ENCODE measurements around the gene PPEF1.
"Not testable (repeated sequence)": the region's sequence is repeated elsewhere in the genome, so short reads cannot be mapped to it uniquely, and the experiment has no call there.

The PPEF1 gene

DNA sequence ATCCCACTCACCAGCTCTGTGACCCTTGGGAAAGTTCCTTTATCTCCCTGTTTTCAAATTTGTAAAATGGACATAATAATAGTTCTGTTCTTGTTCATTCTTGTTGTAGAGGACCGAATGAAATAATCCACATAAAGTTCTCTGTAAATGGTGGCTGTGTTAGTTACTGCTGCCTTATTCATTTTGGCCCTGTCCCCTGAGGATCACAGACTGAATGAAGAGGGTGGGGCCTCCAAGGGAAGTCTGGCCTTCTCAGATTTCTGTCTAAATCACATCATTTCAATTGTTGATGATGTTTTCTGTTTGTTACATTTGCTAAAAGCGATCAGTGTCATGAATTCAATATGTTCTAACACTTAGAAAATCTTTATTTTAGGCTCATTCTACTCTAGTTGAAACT, 117.9 kb downstream of the PPEF1 start:
- no peaks in the 10 kb centered on the region for H3K27me3 ChIP-seq
- H3K36me3 ChIP-seq: no peaks in the 10 kb centered on the region
- H3K9me3 ChIP-seq: no peaks in the 10 kb centered on the region
- no peaks in the 10 kb centered on the region for H3K4me1 ChIP-seq (ENCODE audit: control insufficient read depth in 1 of 2, insufficient read depth in 1 of 2, low read depth in 1 of 2, low read length in 1 of 2)
- TF ChIP-seq CTCF (IDR thresholded peaks at IDR 0.05): no peak
- H3K27ac ChIP-seq: no peak overlapping the region
- no peak overlapping the region for H3K4me3 ChIP-seq (ENCODE audit: low read depth in 1 of 2, low read length in 1 of 2)

GRCh38 chrX:18828832-18829404, 121.5 kb downstream of the PPEF1 start:
- Histone ChIP-seq H3K36me3 (no peaks in the 10 kb centered on the region), H3K4me1 (ENCODE audit: control insufficient read depth in 1 of 2, insufficient read depth in 1 of 2, low read depth in 1 of 2, low read length in 1 of 2) (no peaks in the 10 kb centered on the region), H3K9me3 (no peaks in the 10 kb centered on the region), H3K4me3 (ENCODE audit: low read depth in 1 of 2, low read length in 1 of 2) (no peak overlapping the region), H3K27me3 (no peaks in the 10 kb centered on the region), H3K27ac (no peak overlapping the region)
- no peak for TF ChIP-seq CTCF (IDR thresholded peaks at IDR 0.05)

GRCh38 chrX:18833071-18833731, 125.8 kb downstream of the PPEF1 start:
- Histone ChIP-seq H3K27ac (no peak overlapping the region), H3K4me3 (ENCODE audit: low read depth in 1 of 2, low read length in 1 of 2) (no peak overlapping the region), H3K9me3 (no peaks in the 10 kb centered on the region), H3K4me1 (ENCODE audit: control insufficient read depth in 1 of 2, insufficient read depth in 1 of 2, low read depth in 1 of 2, low read length in 1 of 2) (no peaks in the 10 kb centered on the region), H3K27me3 (no peaks in the 10 kb centered on the region), H3K36me3 (no peaks in the 10 kb centered on the region)
- TF ChIP-seq CTCF (IDR thresholded peaks at IDR 0.05): no peak

GRCh38 chrX:18847901-18848300, 140.5 kb downstream of the PPEF1 start:
- H3K4me3 ChIP-seq (ENCODE audit: low read depth in 1 of 2, low read length in 1 of 2); H3K4me1 ChIP-seq (ENCODE audit: control insufficient read depth in 1 of 2, insufficient read depth in 1 of 2, low read depth in 1 of 2, low read length in 1 of 2); H3K27me3 ChIP-seq; H3K27ac ChIP-seq; H3K36me3 ChIP-seq; H3K9me3 ChIP-seq: not testable (repeated sequence)

GRCh38 chrX:18855919-18856644, 148.6 kb downstream of the PPEF1 start:
- H3K9me3 ChIP-seq: no peaks in the 10 kb centered on the region
- H3K27me3 ChIP-seq: no peaks in the 10 kb centered on the region
- H3K4me3 ChIP-seq (ENCODE audit: low read depth in 1 of 2, low read length in 1 of 2): no peak overlapping the region
- no peak for TF ChIP-seq CTCF (IDR thresholded peaks at IDR 0.05)
- no peaks in the 10 kb centered on the region for H3K36me3 ChIP-seq
- no peak overlapping the region for H3K27ac ChIP-seq
- H3K4me1 ChIP-seq (ENCODE audit: control insufficient read depth in 1 of 2, insufficient read depth in 1 of 2, low read depth in 1 of 2, low read length in 1 of 2): no peaks in the 10 kb centered on the region

- Histone ChIP-seq H3K4me1 (ENCODE audit: control insufficient read depth in 1 of 2, insufficient read depth in 1 of 2, low read depth in 1 of 2, low read length in 1 of 2) (no peaks in the 10 kb centered on the region), H3K4me3 (ENCODE audit: low read depth in 1 of 2, low read length in 1 of 2) (no peak overlapping the region), H3K27me3 (no peaks in the 10 kb centered on the region), H3K27ac (no peak overlapping the region), H3K9me3 (no peaks in the 10 kb centered on the region), H3K36me3 (no peaks in the 10 kb centered on the region)
- TF ChIP-seq CTCF (IDR thresholded peaks at IDR 0.05): no peak
Observed at GRCh38 chrX:18856645-18856997, 149.2 kb downstream of the PPEF1 start.

Measured in neutrophil (primary cell).